Activated B cell treated with CpG ODN at 0.5 μM for 24 hours (primary cell): ENCODE data around the gene KCNN3. TPM values are rescaled to one million over a fixed set of nuclear protein-coding genes. Genes with fewer than 3 reads are reported as not detected.

Source experiments
- ATAC-seq: fragments of 200-7000 bp; cut with Tn5 transposase; one replicate; pipeline ENCODE4 v1.10.0; 2021; ENCODE audit warnings: low read depth, mild to moderate bottlenecking, moderate library complexity
- CTCF ChIA-PET: fragments of 350-600 bp; sonication (Branson Sonifier 250); formaldehyde crosslinking; loops from one replicate; lab custom pipeline; 2021; ENCODE audit warnings: antibody characterized with exemption; lab: Charles Lee
- POLR2A ChIA-PET: fragments of 350-600 bp; sonication (Branson Sonifier 250); formaldehyde crosslinking; loops from one replicate; lab custom pipeline; 2021; ENCODE audit warnings: antibody characterized with exemption; lab: Charles Lee
- DNase-seq: peaks from one replicate; pipeline ENCODE4 v3.0.0; 2022
- H3K27ac Mint-ChIP-seq: one replicate; pipeline ENCODE4 v1.8.0; 2020; ENCODE audit warnings: mixed read lengths
- H3K27me3 Mint-ChIP-seq: one replicate; pipeline ENCODE4 v1.8.0; 2021; ENCODE audit warnings: mixed read lengths
- H3K36me3 Mint-ChIP-seq: one replicate; pipeline ENCODE4 v1.8.0; 2021; ENCODE audit warnings: low read depth, mixed read lengths
- H3K4me1 Mint-ChIP-seq: one replicate; pipeline ENCODE4 v1.8.0; 2021; ENCODE audit warnings: mixed read lengths
- H3K4me3 Mint-ChIP-seq: one replicate; pipeline ENCODE4 v1.8.0; 2020; ENCODE audit warnings: mild to moderate bottlenecking, mixed read lengths
- H3K9me3 Mint-ChIP-seq: one replicate; pipeline ENCODE4 v1.8.0; 2020; ENCODE audit warnings: mixed read lengths
- CTCF ChIP-seq: fragments of 200-600 bp; IDR thresholded peaks from one replicate; pipeline ENCODE4 v1.8.0; 2022; ENCODE audit warnings: antibody characterized with exemption, mild to moderate bottlenecking
- intact Hi-C: fragments of 100-400 bp; cut with micrococcal nuclease; formaldehyde crosslinking; loops from one replicate; pipeline ENCODE4 v1.15.1; 2024
- total RNA-seq: library from RNA; stranded (reverse); gene quantifications from 2 replicates; pipeline ENCODE4 v1.2.3, GENCODE V29; 2022

KCNN3 gene
- total RNA-seq, 1 donor from 2014 or later: 1.1 TPM

- TF ChIP-seq CTCF: no peak
- DNase-seq (no peak), ATAC-seq (no peak)
- no peak overlapping the region for H3K27ac Mint-ChIP-seq
- H3K27me3 Mint-ChIP-seq: peaks cover 15% of the 10 kb centered on the region
- CTCF ChIA-PET: interaction anchor here (1.2 to 1.5 kb wide), 2 partner anchors 110 to 288 kb away, joined by 5 read pairs; no protein-coding TSS in a partner anchor
- intact Hi-C loops: no loop called here
- no peak overlapping the region for H3K4me3 Mint-ChIP-seq
- no peaks in the 10 kb centered on the region for H3K36me3 Mint-ChIP-seq
- no peaks in the 10 kb centered on the region for H3K9me3 Mint-ChIP-seq
- peaks cover 14% of the 10 kb centered on the region for H3K4me1 Mint-ChIP-seq
- POLR2A ChIA-PET: no interaction called here
These were observed 101.5 kb downstream of the KCNN3 start for GRCh38 chr1:154768456-154769125.

- intact Hi-C loops: no loop called here
- peaks cover 22% of the 10 kb centered on the region for H3K27me3 Mint-ChIP-seq
These were observed 102.5 kb downstream of the KCNN3 start for GRCh38 chr1:154767315-154768240.

GRCh38 chr1:154765970-154766369, 104.1 kb downstream of the KCNN3 start:
- intact Hi-C loops: no loop called here
- H3K27ac Mint-ChIP-seq: no peak overlapping the region
- DNase-seq (no peak), ATAC-seq (no peak)
- TF ChIP-seq CTCF: no peak
- POLR2A ChIA-PET: no interaction called here
- peaks cover 26% of the 10 kb centered on the region for H3K27me3 Mint-ChIP-seq
- H3K4me3 Mint-ChIP-seq: no peak overlapping the region
- no peaks in the 10 kb centered on the region for H3K9me3 Mint-ChIP-seq
- CTCF ChIA-PET: interaction anchor here (1.3 kb wide), 1 partner anchor 112 kb away, joined by 3 read pairs; no protein-coding TSS in a partner anchor
- peaks cover 14% of the 10 kb centered on the region for H3K4me1 Mint-ChIP-seq
- H3K36me3 Mint-ChIP-seq: no peaks in the 10 kb centered on the region

More at GRCh38 chr1:154767315-154768240, 102.5 kb downstream of the KCNN3 start:
- DNase-seq: no peak
- POLR2A ChIA-PET: no interaction called here
- H3K4me1 Mint-ChIP-seq: peaks cover 14% of the 10 kb centered on the region
- CTCF ChIA-PET: no interaction called here
- H3K4me3 Mint-ChIP-seq: no peak overlapping the region
- no peak for ATAC-seq
- no peak overlapping the region for H3K27ac Mint-ChIP-seq
- H3K36me3 Mint-ChIP-seq: no peaks in the 10 kb centered on the region
- TF ChIP-seq CTCF: no peak
- H3K9me3 Mint-ChIP-seq: no peaks in the 10 kb centered on the region

- Mint-ChIP-seq H3K27ac (no peak overlapping the region), H3K27me3 (peaks cover 28% of the 10 kb centered on the region), H3K36me3 (no peaks in the 10 kb centered on the region), H3K4me1 (peaks cover 10% of the 10 kb centered on the region), H3K4me3 (no peak overlapping the region), H3K9me3 (no peaks in the 10 kb centered on the region)
- ChIA-PET POLR2A (no interaction called here), CTCF (no interaction called here)
- DNase-seq (no peak), ATAC-seq (no peak)
- TF ChIP-seq CTCF: no peak
- intact Hi-C loops: no loop called here
These were observed 105.3 kb downstream of the KCNN3 start for GRCh38 chr1:154764773-154765172.

GRCh38 chr1:154764181-154764580, 105.9 kb downstream of the KCNN3 start:
- H3K27ac Mint-ChIP-seq: no peak overlapping the region
- no peak for ATAC-seq
- POLR2A ChIA-PET: no interaction called here
- no peaks in the 10 kb centered on the region for H3K36me3 Mint-ChIP-seq
- DNase-seq: no peak
- CTCF ChIA-PET: interaction anchor here (2.0 kb wide), 1 partner anchor 114 kb away, joined by 6 read pairs; no protein-coding TSS in a partner anchor
- H3K9me3 Mint-ChIP-seq: no peaks in the 10 kb centered on the region
- H3K27me3 Mint-ChIP-seq: peaks cover 28% of the 10 kb centered on the region
- no peak overlapping the region for H3K4me3 Mint-ChIP-seq
- intact Hi-C loops: no loop called here
- peaks cover 4% of the 10 kb centered on the region for H3K4me1 Mint-ChIP-seq
- no peak for TF ChIP-seq CTCF
